Skeletal muscle tissue (tissue), 4 donors: ENCODE measurements around the gene QSOX1. TPM values are rescaled to one million over a fixed set of nuclear protein-coding genes. Genes with fewer than 3 reads are reported as not detected.

Experiments used
- H3K27ac ChIP-seq: one replicate; pipeline ENCODE4 v1.7.0; 2013; ENCODE audit warnings: mild to moderate bottlenecking, low read depth, low read length, inconsistent platforms
- H3K27me3 ChIP-seq, 3 donors: one replicate each; pipeline ENCODE4 v1.7.0; 2013; ENCODE audit warnings: low read length in 3 of 3; ENCODE audit not compliant: control insufficient read depth in 3 of 3, insufficient read depth in 3 of 3
- H3K36me3 ChIP-seq, 3 donors: one replicate each; pipeline ENCODE4 v1.7.0; 2013; ENCODE audit warnings: low read length in 3 of 3; ENCODE audit not compliant: control insufficient read depth in 3 of 3, insufficient read depth in 3 of 3
- H3K4me1 ChIP-seq, 3 donors: one replicate each; pipeline ENCODE4 v1.7.0; 2013; ENCODE audit warnings: low read length in 3 of 3, mild to moderate bottlenecking in 3 of 3; ENCODE audit not compliant: control insufficient read depth in 3 of 3, insufficient read depth in 3 of 3
- H3K4me3 ChIP-seq, 3 donors: one replicate each; pipeline ENCODE4 v1.7.0; 2013; ENCODE audit warnings: low read length in 3 of 3
- H3K9ac ChIP-seq, 3 donors: one replicate each; pipeline ENCODE4 v1.7.0; 2013; ENCODE audit warnings: low read length in 3 of 3, mild to moderate bottlenecking in 3 of 3, moderate library complexity in 2 of 3, low read depth in 1 of 3
- H3K9me3 ChIP-seq, 3 donors: one replicate each; pipeline ENCODE4 v1.7.0; 2013; ENCODE audit warnings: low read length in 3 of 3; ENCODE audit not compliant: control insufficient read depth in 3 of 3
- total RNA-seq: library from RNA; depleted of rRNA; stranded (reverse); fragments of >200 nt; gene quantifications from one replicate; pipeline ENCODE4 v1.2.3, GENCODE V29; 2014
- donor health status: Osteomylitis.

Gene QSOX1
- total RNA-seq, 1 donor from 2014 or later, result 4.2 TPM

DNA sequence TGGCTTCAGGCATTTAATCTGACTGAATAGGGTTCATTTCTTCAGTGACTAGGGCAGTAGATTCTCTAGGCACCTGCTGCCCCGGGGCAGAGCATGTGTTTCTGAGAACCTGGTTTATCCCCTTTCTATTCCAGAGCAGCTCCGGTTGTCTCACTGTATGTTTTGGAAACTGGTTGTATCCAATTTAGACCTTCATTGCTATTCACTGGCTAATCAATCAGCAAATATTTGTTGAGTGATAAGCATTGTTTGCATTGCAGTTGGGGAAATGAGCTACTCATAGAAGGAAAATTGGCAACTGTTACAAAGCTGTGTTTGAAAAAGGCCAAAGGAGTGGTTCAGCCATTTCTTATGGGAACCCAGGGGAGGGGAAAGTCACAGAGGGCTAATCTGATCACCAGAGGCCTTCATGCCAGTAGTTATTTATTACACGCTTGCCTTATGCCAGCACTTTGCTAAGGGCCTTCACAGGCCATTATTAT, 2.9 kb downstream of the QSOX1 start:
- H3K36me3 ChIP-seq, result no peaks in the 10 kb centered on the region
- no peaks in the 10 kb centered on the region for H3K9me3 ChIP-seq
- H3K27ac ChIP-seq, result no peak overlapping the region
- peak overlapping the region in 1 of 3 donors; percentile 5 for H3K9ac ChIP-seq
- peaks cover 22 to 45% (median 24%) of the 10 kb centered on the region in 3 donors for H3K4me1 ChIP-seq
- no peaks in the 10 kb centered on the region for H3K27me3 ChIP-seq
- H3K4me3 ChIP-seq, result no peak overlapping the region

DNA sequence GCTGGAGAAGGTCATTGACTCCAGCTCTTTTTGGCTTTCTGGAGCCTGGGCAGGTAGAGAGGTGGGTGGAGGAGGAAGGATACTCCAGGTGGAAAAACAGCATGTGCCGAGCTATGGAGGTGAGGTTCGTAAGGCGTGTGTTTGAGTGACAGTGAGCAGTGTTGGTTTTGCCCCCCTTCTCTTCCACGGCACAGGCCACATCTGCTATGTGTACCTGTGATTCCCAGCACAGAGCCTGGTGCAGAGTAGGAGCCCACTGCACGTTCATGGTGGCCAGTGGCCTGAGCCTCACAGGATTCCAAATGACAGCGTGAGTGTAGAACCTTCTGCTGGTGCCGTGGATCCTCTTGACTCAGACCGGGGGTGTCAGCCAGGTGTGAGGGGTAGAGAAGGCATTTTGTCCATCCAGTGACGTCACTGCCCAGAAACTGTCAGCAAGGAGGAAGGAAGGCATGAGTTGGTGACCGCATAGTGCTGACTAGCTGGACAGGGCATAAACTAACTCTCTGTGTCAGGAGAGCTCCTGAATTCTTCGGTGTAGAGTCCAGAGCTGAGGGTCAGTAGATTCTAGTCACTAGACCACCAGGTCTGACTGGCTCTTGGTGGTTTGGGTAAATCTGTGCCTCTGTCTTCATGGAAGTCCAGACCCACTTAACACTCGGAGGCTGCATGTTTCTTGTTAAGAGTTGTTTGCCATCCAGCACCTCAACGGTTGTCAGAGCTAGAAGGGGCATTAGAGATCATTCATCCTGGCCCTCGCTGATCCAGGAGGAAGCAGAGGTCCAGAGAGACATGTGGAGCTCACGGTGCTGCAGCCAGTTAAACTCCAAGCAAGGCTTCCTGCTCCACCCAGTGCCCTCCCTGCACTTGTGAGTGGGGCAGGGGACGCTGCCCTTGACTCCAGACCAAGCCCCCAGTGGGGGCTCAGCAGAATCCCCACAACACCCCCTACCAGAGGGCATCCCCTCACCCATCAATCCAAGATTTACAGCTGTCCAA, 3.8 kb downstream of the QSOX1 start:
- Histone ChIP-seq H3K9ac (no peak overlapping the region), H3K27me3 (no peaks in the 10 kb centered on the region), H3K27ac (no peak overlapping the region), H3K9me3 (no peaks in the 10 kb centered on the region), H3K36me3 (no peaks in the 10 kb centered on the region), H3K4me1 (peaks cover 22 to 45% (median 24%) of the 10 kb centered on the region in 3 donors), H3K4me3 (no peak overlapping the region)

DNA sequence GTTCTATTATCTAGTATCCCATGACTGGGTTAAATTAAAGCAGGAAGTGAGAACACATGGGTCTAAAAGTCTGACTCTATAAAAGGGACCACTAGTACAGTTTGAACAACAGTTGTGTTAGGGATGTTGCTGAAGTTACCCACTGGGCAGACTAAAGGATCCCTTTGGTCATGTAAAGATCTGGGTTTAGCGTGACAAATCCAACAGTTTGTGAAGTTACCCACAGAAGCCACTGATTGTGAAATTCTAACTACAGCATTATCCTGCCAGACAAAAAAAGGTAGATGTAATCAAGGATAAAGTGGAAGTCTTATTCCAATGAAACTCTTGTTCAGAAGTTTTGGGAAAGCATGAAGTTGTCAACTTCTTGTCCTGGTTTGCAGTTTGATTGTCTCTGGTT, 5.7 kb downstream of the QSOX1 start:
- Histone ChIP-seq H3K4me1 (peaks cover 23 to 37% (median 25%) of the 10 kb centered on the region in 3 donors), H3K36me3 (no peaks in the 10 kb centered on the region), H3K4me3 (no peak overlapping the region), H3K9ac (no peak overlapping the region), H3K27ac (no peak overlapping the region), H3K27me3 (no peaks in the 10 kb centered on the region), H3K9me3 (no peaks in the 10 kb centered on the region)

GRCh38 chr1:180163041-180163440, 8.4 kb downstream of the QSOX1 start:
- Histone ChIP-seq H3K27ac (no peak overlapping the region), H3K36me3 (no peaks in the 10 kb centered on the region)

GRCh38 chr1:180165096-180165495, 10.4 kb downstream of the QSOX1 start:
- peak overlapping the region; percentile 82 for H3K27ac ChIP-seq
- no peaks in the 10 kb centered on the region for H3K27me3 ChIP-seq
- peak overlapping the region in 1 of 3 donors; percentile 22 for H3K4me3 ChIP-seq
- peaks cover 52 to 53% (median 52%) of the 10 kb centered on the region in 3 donors for H3K4me1 ChIP-seq
- H3K9me3 ChIP-seq, result no peaks in the 10 kb centered on the region
- no peak overlapping the region for H3K9ac ChIP-seq
- peaks cover 0 to 2% (median 0%) of the 10 kb centered on the region in 3 donors for H3K36me3 ChIP-seq

More at GRCh38 chr1:180163041-180163440, 8.4 kb downstream of the QSOX1 start:
- Histone ChIP-seq H3K9ac (no peak overlapping the region), H3K27me3 (no peaks in the 10 kb centered on the region), H3K9me3 (no peaks in the 10 kb centered on the region), H3K4me1 (peaks cover 32 to 40% (median 34%) of the 10 kb centered on the region in 3 donors), H3K4me3 (no peak overlapping the region)

- Histone ChIP-seq H3K9ac (peak overlapping the region in 2 of 3 donors; percentile 46 to 72), H3K9me3 (no peaks in the 10 kb centered on the region), H3K36me3 (peaks cover 0 to 4% (median 0%) of the 10 kb centered on the region in 3 donors), H3K27ac (peak overlapping the region; percentile 82), H3K4me1 (peaks cover 52 to 54% (median 53%) of the 10 kb centered on the region in 3 donors), H3K27me3 (no peaks in the 10 kb centered on the region), H3K4me3 (peak overlapping the region in 1 of 3 donors; percentile 22)
Observed at GRCh38 chr1:180165509-180166435, 11.1 kb downstream of the QSOX1 start.

DNA sequence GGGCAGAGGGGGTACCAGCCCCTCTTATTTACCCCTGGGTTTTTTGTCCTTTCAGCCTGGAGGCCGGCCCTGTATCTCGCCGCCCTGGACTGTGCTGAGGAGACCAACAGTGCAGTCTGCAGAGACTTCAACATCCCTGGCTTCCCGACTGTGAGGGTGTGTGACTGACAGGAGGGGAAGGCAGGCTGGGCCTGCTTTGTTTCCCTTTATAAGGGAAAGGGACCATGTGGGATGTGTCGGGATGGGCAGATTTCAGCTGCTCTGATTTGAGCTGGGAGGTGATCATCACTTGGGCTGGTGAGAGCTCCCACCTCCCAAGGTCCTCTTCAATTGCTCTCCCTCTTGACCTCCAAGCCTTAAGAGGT, 11.7 kb downstream of the QSOX1 start:
- Histone ChIP-seq H3K9me3 (no peaks in the 10 kb centered on the region), H3K4me3 (peak overlapping the region in 2 of 3 donors; percentile 6 to 63), H3K36me3 (peaks cover 0 to 4% (median 0%) of the 10 kb centered on the region in 3 donors), H3K27ac (peak overlapping the region; percentile 82), H3K4me1 (peaks cover 52 to 54% (median 53%) of the 10 kb centered on the region in 3 donors), H3K27me3 (no peaks in the 10 kb centered on the region), H3K9ac (peak overlapping the region; percentile 45 to 73 (median 72))

DNA sequence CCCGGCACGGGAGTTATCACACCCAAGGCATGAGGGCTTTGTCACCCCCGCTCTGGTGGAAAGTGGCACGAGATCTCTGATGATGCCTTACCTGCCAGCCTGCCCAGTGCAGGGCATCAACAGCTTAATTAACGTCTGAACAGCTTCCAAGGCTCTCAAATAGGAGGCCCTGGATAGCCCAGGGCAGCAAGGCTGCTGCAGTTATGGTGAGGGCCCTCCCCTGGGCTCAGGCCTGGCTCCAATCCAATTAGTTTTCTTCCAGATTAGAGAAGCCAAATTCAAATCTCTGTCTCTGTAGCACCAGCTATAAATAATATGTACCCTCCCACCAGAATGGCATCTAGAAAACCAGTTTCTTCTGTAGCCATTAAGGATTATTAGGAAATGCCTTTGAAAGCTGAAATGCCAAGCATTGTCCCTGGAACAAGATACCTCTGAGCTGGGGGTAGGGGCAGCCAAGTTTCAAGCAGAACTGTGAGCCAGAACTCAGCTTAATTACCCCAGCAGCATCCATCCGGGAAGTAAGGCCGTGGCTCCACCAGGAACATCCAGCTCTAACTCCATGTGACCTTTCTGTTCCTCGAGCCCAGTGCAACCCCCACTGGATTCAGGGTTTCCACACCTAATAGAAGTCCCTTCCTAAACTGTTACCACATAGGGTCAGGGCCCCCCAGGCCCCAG, 12.5 kb downstream of the QSOX1 start:
- no peaks in the 10 kb centered on the region for H3K27me3 ChIP-seq
- peaks cover 52 to 54% (median 53%) of the 10 kb centered on the region in 3 donors for H3K4me1 ChIP-seq
- no peaks in the 10 kb centered on the region for H3K9me3 ChIP-seq
- H3K36me3 ChIP-seq, result peaks cover 0 to 4% (median 0%) of the 10 kb centered on the region in 3 donors
- peak overlapping the region; percentile 82 for H3K27ac ChIP-seq
- peak overlapping the region; percentile 6 to 63 (median 38) for H3K4me3 ChIP-seq
- H3K9ac ChIP-seq, result peak overlapping the region; percentile 65 to 73 (median 72)
